ENCODE data around the gene KCNMB3.

KCNMB3 gene

DNA sequence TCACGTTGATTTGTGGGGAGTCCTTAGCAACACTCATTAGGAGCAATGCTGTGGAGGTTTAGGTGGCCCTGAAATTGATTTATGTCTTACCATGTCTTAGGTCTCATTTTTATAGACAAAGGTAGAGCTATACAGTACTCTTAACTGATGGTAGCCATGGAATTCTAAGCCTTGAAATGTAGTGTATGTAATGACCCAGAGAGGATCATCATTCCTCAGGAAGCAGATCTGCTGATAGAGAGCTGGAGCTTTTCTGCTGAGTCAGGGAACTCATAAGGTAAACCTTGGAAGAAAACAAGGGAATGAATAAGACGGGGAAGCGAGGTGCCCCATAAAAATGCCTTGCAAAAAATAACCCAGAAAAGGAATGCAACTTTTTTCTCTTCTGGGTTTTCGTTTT is 37.9 kb upstream of the KCNMB3 start:
- in situ Hi-C loops (cut with MboI; ENCODE audit: low pct_unique_long_range_greater_than_20kb, low sequenced_read_pairs, unreplicated experiment): no loop called here
- TF ChIP-seq, protein P1, sequence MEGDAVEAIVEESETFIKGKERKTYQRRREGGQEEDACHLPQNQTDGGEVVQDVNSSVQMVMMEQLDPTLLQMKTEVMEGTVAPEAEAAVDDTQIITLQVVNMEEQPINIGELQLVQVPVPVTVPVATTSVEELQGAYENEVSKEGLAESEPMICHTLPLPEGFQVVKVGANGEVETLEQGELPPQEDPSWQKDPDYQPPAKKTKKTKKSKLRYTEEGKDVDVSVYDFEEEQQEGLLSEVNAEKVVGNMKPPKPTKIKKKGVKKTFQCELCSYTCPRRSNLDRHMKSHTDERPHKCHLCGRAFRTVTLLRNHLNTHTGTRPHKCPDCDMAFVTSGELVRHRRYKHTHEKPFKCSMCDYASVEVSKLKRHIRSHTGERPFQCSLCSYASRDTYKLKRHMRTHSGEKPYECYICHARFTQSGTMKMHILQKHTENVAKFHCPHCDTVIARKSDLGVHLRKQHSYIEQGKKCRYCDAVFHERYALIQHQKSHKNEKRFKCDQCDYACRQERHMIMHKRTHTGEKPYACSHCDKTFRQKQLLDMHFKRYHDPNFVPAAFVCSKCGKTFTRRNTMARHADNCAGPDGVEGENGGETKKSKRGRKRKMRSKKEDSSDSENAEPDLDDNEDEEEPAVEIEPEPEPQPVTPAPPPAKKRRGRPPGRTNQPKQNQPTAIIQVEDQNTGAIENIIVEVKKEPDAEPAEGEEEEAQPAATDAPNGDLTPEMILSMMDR (IDR thresholded peaks at IDR 0.05; ENCODE audit: extremely low read depth, insufficient read depth, missing control alignments): no peak
- no peak for DNase-seq (ENCODE audit: low spot score)

DNA sequence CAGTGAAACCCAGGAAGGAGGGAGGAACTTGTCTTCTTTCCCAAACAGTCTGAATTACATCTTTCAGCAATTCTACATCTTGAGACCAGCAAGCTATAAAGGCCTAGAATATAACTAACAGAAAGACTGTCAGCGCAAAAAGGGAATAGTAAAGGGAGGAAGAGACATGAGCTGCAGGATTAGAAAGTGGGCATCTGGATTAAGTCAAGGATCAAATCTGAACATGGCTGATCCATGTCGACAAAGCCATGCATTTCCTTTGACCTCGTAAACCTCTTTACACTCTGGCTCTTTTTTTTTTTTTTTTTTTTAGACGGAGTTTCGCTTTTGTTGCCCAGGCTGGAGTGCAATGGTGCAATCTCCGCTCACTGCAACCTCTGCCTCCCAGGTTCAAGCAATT is 35.4 kb upstream of the KCNMB3 start:
- in situ Hi-C loops (cut with MboI; ENCODE audit: low pct_unique_long_range_greater_than_20kb, low sequenced_read_pairs, unreplicated experiment): no loop called here
- TF ChIP-seq, protein P1 (IDR thresholded peaks at IDR 0.05; ENCODE audit: extremely low read depth, insufficient read depth, missing control alignments): no peak
- no peak for DNase-seq (ENCODE audit: low spot score)

DNA sequence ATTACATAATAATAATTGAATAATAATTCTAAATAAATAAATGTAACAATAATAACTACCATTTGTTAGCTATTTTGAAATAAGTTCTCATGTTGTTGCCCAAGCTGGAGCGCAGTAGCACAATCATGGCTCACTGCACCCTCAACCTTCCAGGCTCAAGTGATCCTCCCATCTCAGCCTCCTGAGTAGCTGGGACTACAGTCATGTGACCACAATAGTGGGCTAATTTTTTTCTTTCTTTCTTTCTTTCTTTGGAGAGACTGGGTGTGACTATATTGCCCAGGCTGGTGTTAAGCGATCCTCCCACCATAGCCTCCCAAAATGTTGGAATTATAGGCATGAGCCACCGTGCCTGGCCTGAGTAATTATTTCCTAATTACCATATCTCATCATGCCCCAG is 30.9 kb upstream of the KCNMB3 start:
- TF ChIP-seq, protein P1 (IDR thresholded peaks at IDR 0.05; ENCODE audit: extremely low read depth, insufficient read depth, missing control alignments): no peak
- no peak for DNase-seq (ENCODE audit: low spot score)
- in situ Hi-C loops (cut with MboI; ENCODE audit: low pct_unique_long_range_greater_than_20kb, low sequenced_read_pairs, unreplicated experiment): no loop called here

DNA sequence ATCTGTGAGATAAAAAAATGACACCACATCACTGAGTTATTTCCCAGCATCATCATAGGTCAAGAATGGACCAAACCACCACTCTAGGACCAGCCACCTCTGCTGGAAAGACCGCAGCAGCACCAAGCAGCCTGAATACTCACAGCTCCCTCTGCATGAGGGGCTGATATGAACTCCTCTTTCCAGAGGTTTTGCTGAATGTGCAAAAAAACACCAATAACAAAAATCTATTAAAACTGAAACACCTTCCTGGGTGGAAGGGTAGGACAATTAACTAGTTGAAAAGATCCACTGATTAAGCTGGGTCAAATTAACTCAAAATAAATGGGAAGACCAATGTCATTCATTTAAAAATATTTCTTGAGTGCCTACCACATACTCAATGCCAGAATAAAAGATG is 28.9 kb upstream of the KCNMB3 start:
- TF ChIP-seq, protein P1 (IDR thresholded peaks at IDR 0.05; ENCODE audit: extremely low read depth, insufficient read depth, missing control alignments): no peak
- DNase-seq (ENCODE audit: low spot score): no peak
- in situ Hi-C loops (cut with MboI; ENCODE audit: low pct_unique_long_range_greater_than_20kb, low sequenced_read_pairs, unreplicated experiment): no loop called here

DNA sequence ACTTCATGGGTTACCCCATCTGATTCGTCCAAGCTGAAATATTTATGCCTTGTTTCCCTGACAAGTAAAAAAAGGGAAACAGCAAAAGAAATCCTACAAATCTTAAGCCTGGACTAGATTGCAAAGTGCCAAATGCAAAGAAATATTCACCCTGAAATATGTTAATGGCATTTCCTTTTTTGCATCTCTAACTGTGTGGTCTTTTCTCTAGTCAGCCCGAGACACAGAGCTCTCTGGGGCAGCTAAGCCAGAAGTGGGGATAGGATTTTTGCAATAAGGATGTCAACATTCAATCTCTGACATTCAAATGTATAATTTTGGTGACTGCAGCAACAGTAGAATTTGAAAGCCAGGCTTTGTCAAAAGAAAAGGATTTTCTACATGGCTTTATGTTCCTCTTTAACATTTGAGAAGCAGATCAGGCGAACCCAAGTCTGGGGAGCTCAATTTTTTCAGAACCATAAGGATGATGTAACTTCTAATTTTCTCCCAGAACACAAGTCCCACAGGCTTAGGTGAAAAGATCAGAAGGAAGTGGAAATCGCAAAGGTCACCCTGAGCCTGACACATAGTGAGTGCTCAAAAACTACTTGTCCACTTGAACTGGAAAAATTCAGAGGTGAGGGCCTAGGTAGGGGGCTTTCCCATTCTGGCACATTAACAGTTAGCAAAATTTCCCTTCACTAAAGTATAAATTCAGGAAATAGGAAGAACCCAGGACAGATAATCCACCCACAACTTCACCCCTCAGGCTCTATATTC is 28.2 kb upstream of the KCNMB3 start:
- in situ Hi-C loops (cut with MboI; ENCODE audit: low pct_unique_long_range_greater_than_20kb, low sequenced_read_pairs, unreplicated experiment): no loop called here
- no peak for DNase-seq (ENCODE audit: low spot score)
- TF ChIP-seq, protein P1 (IDR thresholded peaks at IDR 0.05; ENCODE audit: extremely low read depth, insufficient read depth, missing control alignments): no peak

DNA sequence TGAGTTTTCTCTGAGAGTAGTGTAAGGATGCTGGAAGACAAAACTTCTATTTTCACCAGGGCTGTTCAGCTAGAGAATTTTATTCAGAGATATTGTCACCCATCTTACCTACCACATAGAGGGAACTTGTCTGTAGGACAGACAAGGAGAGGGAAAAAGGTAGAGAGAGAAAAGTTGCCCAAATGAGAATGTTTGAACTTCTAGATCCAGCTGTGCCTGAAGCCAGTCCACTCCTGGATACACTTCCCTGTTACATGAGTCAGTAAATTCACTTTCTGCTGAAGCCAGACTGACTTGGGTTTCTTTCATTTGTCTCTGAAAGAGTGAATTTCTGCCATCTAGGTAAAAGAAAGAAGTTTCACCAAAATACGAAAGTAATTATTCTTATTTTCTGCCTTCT is 27.2 kb upstream of the KCNMB3 start:
- TF ChIP-seq, protein P1 (IDR thresholded peaks at IDR 0.05; ENCODE audit: extremely low read depth, insufficient read depth, missing control alignments): no peak
- DNase-seq (ENCODE audit: low spot score): no peak
- in situ Hi-C loops (cut with MboI; ENCODE audit: low pct_unique_long_range_greater_than_20kb, low sequenced_read_pairs, unreplicated experiment): no loop called here
